Measurements from ENCODE around the gene ANKRD34A. TPM values are rescaled to one million over a fixed set of nuclear protein-coding genes. Genes with fewer than 3 reads are reported as not detected.

The ANKRD34A gene
- total RNA-seq, 4 donors from 2014 or later: 0.39 to 2.4 (median 1.3) TPM

DNA sequence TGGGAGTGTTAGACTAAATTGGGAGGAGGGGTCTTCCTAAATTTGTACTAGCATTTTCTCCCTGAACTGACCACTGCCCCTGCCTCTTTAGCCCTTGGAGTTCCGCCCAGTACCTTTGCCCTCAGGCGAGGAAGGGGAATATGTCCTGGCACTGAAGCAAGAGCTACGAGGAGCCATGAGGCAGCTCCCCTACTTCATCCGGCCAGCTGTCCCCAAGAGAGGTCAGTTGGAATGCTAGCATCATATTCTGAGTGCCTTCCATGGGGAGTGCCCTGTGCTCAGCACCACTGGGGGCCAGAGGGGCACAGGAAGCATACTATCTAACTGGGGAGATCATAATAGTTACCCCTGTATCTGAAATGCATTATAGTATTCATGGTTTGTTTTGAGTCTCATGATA, 10.8 kb upstream of the ANKRD34A start:
- TF ChIP-seq, protein P1, sequence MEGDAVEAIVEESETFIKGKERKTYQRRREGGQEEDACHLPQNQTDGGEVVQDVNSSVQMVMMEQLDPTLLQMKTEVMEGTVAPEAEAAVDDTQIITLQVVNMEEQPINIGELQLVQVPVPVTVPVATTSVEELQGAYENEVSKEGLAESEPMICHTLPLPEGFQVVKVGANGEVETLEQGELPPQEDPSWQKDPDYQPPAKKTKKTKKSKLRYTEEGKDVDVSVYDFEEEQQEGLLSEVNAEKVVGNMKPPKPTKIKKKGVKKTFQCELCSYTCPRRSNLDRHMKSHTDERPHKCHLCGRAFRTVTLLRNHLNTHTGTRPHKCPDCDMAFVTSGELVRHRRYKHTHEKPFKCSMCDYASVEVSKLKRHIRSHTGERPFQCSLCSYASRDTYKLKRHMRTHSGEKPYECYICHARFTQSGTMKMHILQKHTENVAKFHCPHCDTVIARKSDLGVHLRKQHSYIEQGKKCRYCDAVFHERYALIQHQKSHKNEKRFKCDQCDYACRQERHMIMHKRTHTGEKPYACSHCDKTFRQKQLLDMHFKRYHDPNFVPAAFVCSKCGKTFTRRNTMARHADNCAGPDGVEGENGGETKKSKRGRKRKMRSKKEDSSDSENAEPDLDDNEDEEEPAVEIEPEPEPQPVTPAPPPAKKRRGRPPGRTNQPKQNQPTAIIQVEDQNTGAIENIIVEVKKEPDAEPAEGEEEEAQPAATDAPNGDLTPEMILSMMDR (IDR thresholded peaks at IDR 0.05): no peak
- TF ChIP-seq POLR2A (IDR thresholded peaks at IDR 0.05) (no peak), EP300 (IDR thresholded peaks at IDR 0.05) (no peak)
- Histone ChIP-seq H3K27me3 (no peaks in the 10 kb centered on the region), H3K36me3 (peaks cover 0 to 9% (median 0%) of the 10 kb centered on the region in 3 donors), H3K27ac (peak overlapping the region in 1 of 4 donors; percentile 50), H3K4me1 (peaks cover 0 to 31% (median 26%) of the 10 kb centered on the region in 4 donors), H3K4me3 (no peak overlapping the region), H3K9me3 (no peaks in the 10 kb centered on the region)
- WGBS, 2 donors: 69 to 71% methylated on average over 4 of the region's 4 CpGs
- no peak for DNase-seq (ENCODE audit: low spot score in 2 of 2)

GRCh38 chr1:145974721-145975120, 10.3 kb upstream of the ANKRD34A start:
- Histone ChIP-seq H3K27me3 (no peaks in the 10 kb centered on the region), H3K9me3 (no peaks in the 10 kb centered on the region), H3K4me3 (no peak overlapping the region), H3K4me1 (peaks cover 0 to 26% (median 23%) of the 10 kb centered on the region in 4 donors), H3K36me3 (peaks cover 0 to 9% (median 0%) of the 10 kb centered on the region in 3 donors), H3K27ac (peak overlapping the region in 1 of 4 donors; percentile 50)
- 50 to 66% methylated on average over 7 of the region's 7 CpGs for WGBS, 2 donors
- TF ChIP-seq, protein P1 (IDR thresholded peaks at IDR 0.05): no peak
- TF ChIP-seq POLR2A (IDR thresholded peaks at IDR 0.05): no peak
- TF ChIP-seq EP300 (IDR thresholded peaks at IDR 0.05): no peak
- no peak for DNase-seq (ENCODE audit: low spot score in 2 of 2)

DNA sequence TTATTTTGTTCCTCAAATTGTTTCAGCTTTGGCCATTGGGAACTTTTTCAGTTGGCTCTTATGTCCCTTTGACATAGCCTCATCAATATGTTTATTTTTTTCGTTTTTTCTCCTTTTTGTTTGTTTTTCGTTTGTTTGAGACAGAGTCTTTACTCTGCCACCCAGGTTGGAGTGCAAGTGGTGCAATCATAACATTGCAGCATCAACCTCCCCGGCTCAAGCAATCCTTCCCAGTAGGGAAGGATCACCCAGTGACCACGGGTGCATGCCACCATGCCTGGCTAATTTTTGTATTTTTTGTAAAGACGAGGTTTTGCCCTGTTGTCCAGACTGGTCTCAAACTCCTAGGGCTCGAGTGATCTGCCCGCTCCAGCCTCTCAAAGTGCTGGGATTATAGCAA, 8.2 kb upstream of the ANKRD34A start:
- Histone ChIP-seq H3K36me3 (peaks cover 0 to 9% (median 0%) of the 10 kb centered on the region in 3 donors), H3K4me3 (no peak overlapping the region), H3K4me1 (peaks cover 0 to 7% (median 6%) of the 10 kb centered on the region in 4 donors), H3K9me3 (peaks cover 0 to 1% (median 0%) of the 10 kb centered on the region in 4 donors), H3K27me3 (no peaks in the 10 kb centered on the region), H3K27ac (no peak overlapping the region)
- TF ChIP-seq EP300 (IDR thresholded peaks at IDR 0.05) (no peak), POLR2A (IDR thresholded peaks at IDR 0.05) (no peak)
- TF ChIP-seq, protein P1 (IDR thresholded peaks at IDR 0.05): no peak
- DNase-seq (ENCODE audit: low spot score in 2 of 2): no peak
- WGBS, 2 donors: 74 to 76% methylated on average over 7 of the region's 7 CpGs

GRCh38 chr1:145967288-145967687, 2.9 kb upstream of the ANKRD34A start:
- H3K36me3 ChIP-seq: peaks cover 0 to 9% (median 0%) of the 10 kb centered on the region in 3 donors
- TF ChIP-seq POLR2A (IDR thresholded peaks at IDR 0.05) (no peak), EP300 (IDR thresholded peaks at IDR 0.05) (no peak)
- TF ChIP-seq, protein P1 (IDR thresholded peaks at IDR 0.05): no peak
- H3K9me3 ChIP-seq: peaks cover 0 to 8% (median 0%) of the 10 kb centered on the region in 4 donors
- WGBS, 2 donors: 90 to 100% methylated on average over 2 of the region's 2 CpGs
- no peak for DNase-seq (ENCODE audit: low spot score in 2 of 2)
- peaks cover 0 to 33% (median 15%) of the 10 kb centered on the region in 4 donors for H3K4me1 ChIP-seq
- no peak overlapping the region for H3K4me3 ChIP-seq
- no peak overlapping the region for H3K27ac ChIP-seq
- no peaks in the 10 kb centered on the region for H3K27me3 ChIP-seq

- DNase-seq (ENCODE audit: low spot score in 2 of 2): no peak
- Histone ChIP-seq H3K27ac (peak overlapping the region; percentile 84 to 97 (median 91)), H3K27me3 (no peaks in the 10 kb centered on the region), H3K9me3 (peaks cover 0 to 8% (median 0%) of the 10 kb centered on the region in 4 donors), H3K4me3 (peak overlapping the region; percentile 34 to 74 (median 60)), H3K4me1 (peaks cover 0 to 50% (median 17%) of the 10 kb centered on the region in 4 donors), H3K36me3 (peaks cover 0 to 9% (median 0%) of the 10 kb centered on the region in 3 donors)
- WGBS, 2 donors: 2% methylated on average over 5 of the region's 5 CpGs
- TF ChIP-seq EP300 (IDR thresholded peaks at IDR 0.05) (no peak), POLR2A (IDR thresholded peaks at IDR 0.05) (no peak)
- TF ChIP-seq, protein P1 (IDR thresholded peaks at IDR 0.05): no peak
Observed at GRCh38 chr1:145965119-145965744, 857 bp upstream of the ANKRD34A start.

Data from tibial nerve (tissue), 4 donors.